GM12892 (cell line): ENCODE data around the gene FOXM1.

Experiments used
- DNase-seq: peaks from one replicate; pipeline ENCODE4 v3.0.0; 2011; ENCODE audit not compliant: insufficient read length
- FAIRE-seq: peaks from 2 replicates; lab custom pipeline; 2011; peaks lifted over from hg19 to GRCh38; lab: Jason Lieb, UNC
- POLR2A ChIP-seq: IDR thresholded peaks from 2 replicates; pipeline ENCODE4 v1.6.1; 2011; ENCODE audit warnings: low read depth, low read length, control low read depth
- POLR2AphosphoS5 ChIP-seq: IDR thresholded peaks from 2 replicates; pipeline ENCODE4 v1.6.1; 2011; ENCODE audit warnings: low read depth, low read length, control low read depth
- TAF1 ChIP-seq: IDR thresholded peaks from 2 replicates; pipeline ENCODE4 v1.6.1; 2011; ENCODE audit warnings: low read depth, mild to moderate bottlenecking, control low read depth, low read length, borderline replicate concordance

Gene FOXM1

GRCh38 chr12:2897418-2897817 is 20.4 kb upstream of the FOXM1 start:
- FAIRE-seq, result no peak

GRCh38 chr12:2895511-2895910 is 18.5 kb upstream of the FOXM1 start:
- TF ChIP-seq POLR2A, result no peak
- no peak for FAIRE-seq
- no peak for DNase-seq

More at GRCh38 chr12:2897418-2897817, 20.4 kb upstream of the FOXM1 start:
- no peak for DNase-seq
- TF ChIP-seq POLR2AphosphoS5 (no peak), POLR2A (no peak), TAF1 (no peak)

- FAIRE-seq (no peak), DNase-seq (no peak)
- TF ChIP-seq POLR2A (no peak), TAF1 (no peak), POLR2AphosphoS5 (no peak)
Measured at GRCh38 chr12:2895051-2895451, 18.1 kb upstream of the FOXM1 start.

- TF ChIP-seq POLR2A, result no peak
- TF ChIP-seq TAF1, result no peak
- no peak for TF ChIP-seq POLR2AphosphoS5
- FAIRE-seq (no peak), DNase-seq (no peak)
Measured at GRCh38 chr12:2893007-2893406, 16.0 kb upstream of the FOXM1 start.

GRCh38 chr12:2892246-2892645 is 15.3 kb upstream of the FOXM1 start:
- FAIRE-seq, result no peak
- DNase-seq, result no peak
- TF ChIP-seq POLR2A, result no peak
- TF ChIP-seq TAF1, result no peak
- no peak for TF ChIP-seq POLR2AphosphoS5

GRCh38 chr12:2891240-2892053 is 14.5 kb upstream of the FOXM1 start:
- TF ChIP-seq TAF1 (no peak), POLR2AphosphoS5 (no peak), POLR2A (no peak)
- FAIRE-seq (peak; percentile 82), DNase-seq (no peak)

- DNase-seq, result peak; percentile 94
- peak; percentile 96 for FAIRE-seq
- no peak for TF ChIP-seq TAF1
- peak; percentile 62; the same call in 1 of the 2 replicates for TF ChIP-seq POLR2A
Measured at GRCh38 chr12:2890388-2891239, 13.6 kb upstream of the FOXM1 start, which contains the start of gene TULP3. Gene TULP3, plus strand, starts transcription at chr12:2890891. Its CDS starts 57 bp downstream, at chr12:2890948.

- FAIRE-seq (no peak), DNase-seq (no peak)
- no peak for TF ChIP-seq POLR2AphosphoS5
- TF ChIP-seq TAF1, result no peak
- no peak; the same call in 1 of the 2 replicates for TF ChIP-seq POLR2A
Measured at GRCh38 chr12:2890001-2890387, 13.0 kb upstream of the FOXM1 start.

GRCh38 chr12:2886768-2887450 is 9.9 kb upstream of the FOXM1 start:
- DNase-seq (no peak), FAIRE-seq (no peak)
- TF ChIP-seq POLR2A, result no peak

GRCh38 chr12:2884810-2885209 is 7.8 kb upstream of the FOXM1 start:
- DNase-seq (no peak), FAIRE-seq (no peak)
- no peak for TF ChIP-seq TAF1
- TF ChIP-seq POLR2A, result no peak
- TF ChIP-seq POLR2AphosphoS5, result no peak

GRCh38 chr12:2879853-2880252 is 2.9 kb upstream of the FOXM1 start:
- TF ChIP-seq POLR2A (no peak), POLR2AphosphoS5 (no peak), TAF1 (no peak)
- FAIRE-seq, result no peak
- no peak for DNase-seq
